ENCODE results near the gene PODNL1.
"Not testable (repeated sequence)": the region's sequence is repeated elsewhere in the genome, so short reads cannot be mapped to it uniquely, and the experiment has no call there.

The PODNL1 gene

GRCh38 chr19:13973479-13973878 lies 35.3 kb upstream of the PODNL1 start:
- not testable (repeated sequence) for DNase-seq

GRCh38 chr19:13972368-13973155 lies 34.3 kb upstream of the PODNL1 start:
- DNase-seq = no peak

- not testable (repeated sequence) for DNase-seq
These were observed 33.7 kb upstream of the PODNL1 start for GRCh38 chr19:13971868-13972267.

GRCh38 chr19:13969897-13970296 lies 31.7 kb upstream of the PODNL1 start:
- DNase-seq = no peak

- DNase-seq = no peak
These were observed 30.8 kb upstream of the PODNL1 start for GRCh38 chr19:13968999-13969398.

GRCh38 chr19:13968383-13968935 lies 30.2 kb upstream of the PODNL1 start:
- DNase-seq = no peak

- DNase-seq = not testable (repeated sequence)
These were observed 29.0 kb upstream of the PODNL1 start for GRCh38 chr19:13967206-13967605.

- DNase-seq = no peak
These were observed 28.5 kb upstream of the PODNL1 start for GRCh38 chr19:13966684-13967128.

GRCh38 chr19:13965926-13966683 lies 27.9 kb upstream of the PODNL1 start:
- DNase-seq = no peak

GRCh38 chr19:13965377-13965896 lies 27.2 kb upstream of the PODNL1 start:
- DNase-seq = no peak

GRCh38 chr19:13964776-13965175 lies 26.6 kb upstream of the PODNL1 start:
- DNase-seq = no peak

- no peak for DNase-seq
These were observed 25.4 kb upstream of the PODNL1 start for GRCh38 chr19:13963603-13964105.

GRCh38 chr19:13962699-13963602 lies 24.7 kb upstream of the PODNL1 start:
- peak; percentile 52 for DNase-seq

GRCh38 chr19:13961826-13962698 lies 23.8 kb upstream of the PODNL1 start:
- no peak for DNase-seq

- DNase-seq = no peak
These were observed 22.9 kb upstream of the PODNL1 start for GRCh38 chr19:13960863-13961784.

- no peak for DNase-seq
These were observed 22.0 kb upstream of the PODNL1 start for GRCh38 chr19:13959962-13960862.

- no peak for DNase-seq
These were observed 21.1 kb upstream of the PODNL1 start for GRCh38 chr19:13959141-13959961.

GRCh38 chr19:13958043-13958442 lies 19.8 kb upstream of the PODNL1 start:
- no peak for DNase-seq

All from right kidney (tissue), 1 donor.